ENCODE measurements around the gene DCAF8.
A peak's percentile ranks its signal among the peaks of the same experiment; 100 is the strongest.

DCAF8 gene

DNA sequence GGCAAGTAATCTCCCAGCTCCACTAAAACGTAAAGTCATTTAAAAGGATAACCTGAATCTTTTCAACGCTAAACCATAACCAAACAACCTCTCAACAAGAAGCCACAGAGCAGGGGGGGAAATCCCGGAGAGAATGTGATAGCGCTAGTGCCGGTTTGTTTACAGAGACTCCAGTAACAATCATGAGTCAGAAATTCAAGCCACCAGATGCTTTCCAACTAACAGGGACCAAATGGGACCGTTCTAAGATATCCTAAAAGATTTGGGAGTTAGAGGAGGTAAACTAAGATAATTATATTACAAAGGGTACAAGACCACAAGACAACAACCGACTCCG lies 825 bp downstream of the DCAF8 start:
- H3K4me3 ChIP-seq (ENCODE audit: low read depth, low read length): peak overlapping the region; percentile 99
- TF ChIP-seq, protein P1, sequence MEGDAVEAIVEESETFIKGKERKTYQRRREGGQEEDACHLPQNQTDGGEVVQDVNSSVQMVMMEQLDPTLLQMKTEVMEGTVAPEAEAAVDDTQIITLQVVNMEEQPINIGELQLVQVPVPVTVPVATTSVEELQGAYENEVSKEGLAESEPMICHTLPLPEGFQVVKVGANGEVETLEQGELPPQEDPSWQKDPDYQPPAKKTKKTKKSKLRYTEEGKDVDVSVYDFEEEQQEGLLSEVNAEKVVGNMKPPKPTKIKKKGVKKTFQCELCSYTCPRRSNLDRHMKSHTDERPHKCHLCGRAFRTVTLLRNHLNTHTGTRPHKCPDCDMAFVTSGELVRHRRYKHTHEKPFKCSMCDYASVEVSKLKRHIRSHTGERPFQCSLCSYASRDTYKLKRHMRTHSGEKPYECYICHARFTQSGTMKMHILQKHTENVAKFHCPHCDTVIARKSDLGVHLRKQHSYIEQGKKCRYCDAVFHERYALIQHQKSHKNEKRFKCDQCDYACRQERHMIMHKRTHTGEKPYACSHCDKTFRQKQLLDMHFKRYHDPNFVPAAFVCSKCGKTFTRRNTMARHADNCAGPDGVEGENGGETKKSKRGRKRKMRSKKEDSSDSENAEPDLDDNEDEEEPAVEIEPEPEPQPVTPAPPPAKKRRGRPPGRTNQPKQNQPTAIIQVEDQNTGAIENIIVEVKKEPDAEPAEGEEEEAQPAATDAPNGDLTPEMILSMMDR (IDR thresholded peaks at IDR 0.05; ENCODE audit: borderline replicate concordance, insufficient read depth, low read depth, low read length): no peak

DNA sequence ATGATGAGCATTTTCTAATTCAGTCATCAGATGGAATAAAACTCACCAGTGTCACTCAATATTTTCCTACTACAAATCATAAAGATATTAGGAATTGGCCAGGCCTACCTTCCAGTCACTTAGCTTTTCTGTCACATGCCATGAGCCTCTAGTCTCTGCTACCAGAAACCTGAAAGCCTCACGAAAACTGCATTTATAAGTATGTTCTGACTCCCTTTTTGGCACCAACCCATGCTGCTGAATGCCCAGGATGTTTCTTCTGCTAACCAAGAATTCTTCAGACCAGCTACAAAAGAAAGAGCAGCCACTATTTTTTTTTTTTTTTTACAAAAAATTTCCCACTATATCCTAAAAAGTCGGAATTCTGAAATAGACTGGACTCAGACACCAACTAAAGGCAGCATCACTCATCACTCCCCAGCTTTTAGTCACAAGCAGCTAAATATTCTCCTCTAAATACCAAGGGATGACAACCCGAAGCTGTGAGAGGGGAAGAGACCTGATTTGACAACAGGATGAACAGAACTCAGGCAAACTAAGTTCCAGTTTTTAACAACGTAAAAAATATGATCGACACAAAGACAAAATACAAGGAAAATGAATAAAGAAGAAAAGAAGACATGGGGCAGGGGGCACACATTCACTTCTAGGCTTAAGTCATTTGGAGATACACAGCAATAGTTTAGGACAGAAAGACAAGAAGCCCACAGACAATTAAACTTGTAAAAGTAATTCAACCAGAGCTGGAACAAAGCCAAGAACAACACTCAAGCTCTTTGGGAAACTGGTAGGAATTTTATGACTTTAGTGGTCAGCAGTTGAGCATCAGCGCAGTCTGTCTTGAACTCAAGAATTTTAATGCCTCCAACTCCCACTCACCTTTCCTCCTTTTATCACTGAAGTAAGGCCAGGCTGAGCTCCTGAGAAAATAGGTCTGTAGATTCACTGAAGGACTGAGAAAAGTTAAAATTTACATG lies 1.7 kb downstream of the DCAF8 start:
- TF ChIP-seq, protein P1 (IDR thresholded peaks at IDR 0.05; ENCODE audit: borderline replicate concordance, insufficient read depth, low read depth, low read length): no peak
- peak overlapping the region; percentile 26 for H3K4me3 ChIP-seq (ENCODE audit: low read depth, low read length)

GRCh38 chr1:160258177-160258798 lies 4.1 kb downstream of the DCAF8 start:
- H3K4me3 ChIP-seq (ENCODE audit: low read depth, low read length): no peak overlapping the region
- TF ChIP-seq, protein P1 (IDR thresholded peaks at IDR 0.05; ENCODE audit: borderline replicate concordance, insufficient read depth, low read depth, low read length): no peak

- no peak overlapping the region for H3K4me3 ChIP-seq (ENCODE audit: low read depth, low read length)
- TF ChIP-seq, protein P1 (IDR thresholded peaks at IDR 0.05; ENCODE audit: borderline replicate concordance, insufficient read depth, low read depth, low read length): no peak
Observed at GRCh38 chr1:160257411-160258015, 4.8 kb downstream of the DCAF8 start.

- TF ChIP-seq, protein P1 (IDR thresholded peaks at IDR 0.05; ENCODE audit: borderline replicate concordance, insufficient read depth, low read depth, low read length): no peak
- H3K4me3 ChIP-seq (ENCODE audit: low read depth, low read length): no peak overlapping the region
Observed at GRCh38 chr1:160256396-160257046, 5.8 kb downstream of the DCAF8 start.

DNA sequence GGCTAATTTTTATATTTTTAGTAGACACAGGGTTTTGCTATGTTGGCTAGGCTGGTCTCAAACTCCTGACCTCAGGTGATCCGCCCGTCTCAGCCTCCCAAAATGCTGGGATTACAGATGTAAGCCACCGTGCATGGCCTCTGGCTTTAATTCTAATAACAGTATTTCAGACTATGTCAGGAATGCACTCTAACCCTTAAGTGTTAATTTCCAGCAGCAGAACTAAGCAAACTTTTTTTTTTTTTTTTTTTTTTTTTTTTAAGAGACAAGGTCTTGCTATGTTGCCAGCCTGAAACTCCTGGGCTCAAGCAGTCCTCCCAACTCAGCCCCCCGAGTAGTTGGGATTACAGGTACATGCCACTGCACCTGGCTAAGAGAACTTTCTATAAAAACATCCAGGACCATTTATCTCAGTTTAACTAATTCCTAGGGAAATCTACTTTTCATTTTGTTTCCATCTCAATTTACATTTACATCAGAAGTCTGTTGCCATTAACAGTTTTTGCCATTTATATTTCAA lies 6.5 kb downstream of the DCAF8 start:
- TF ChIP-seq, protein P1 (IDR thresholded peaks at IDR 0.05; ENCODE audit: borderline replicate concordance, insufficient read depth, low read depth, low read length): no peak
- no peak overlapping the region for H3K4me3 ChIP-seq (ENCODE audit: low read depth, low read length)
